Measurements from ENCODE around the gene MUC4. TPM values are rescaled to one million over a fixed set of nuclear protein-coding genes. Genes with fewer than 3 reads are reported as not detected.

The MUC4 gene
- total RNA-seq, 2 experiments from 2014 or later, result 0.15 to 0.24 TPM

DNA sequence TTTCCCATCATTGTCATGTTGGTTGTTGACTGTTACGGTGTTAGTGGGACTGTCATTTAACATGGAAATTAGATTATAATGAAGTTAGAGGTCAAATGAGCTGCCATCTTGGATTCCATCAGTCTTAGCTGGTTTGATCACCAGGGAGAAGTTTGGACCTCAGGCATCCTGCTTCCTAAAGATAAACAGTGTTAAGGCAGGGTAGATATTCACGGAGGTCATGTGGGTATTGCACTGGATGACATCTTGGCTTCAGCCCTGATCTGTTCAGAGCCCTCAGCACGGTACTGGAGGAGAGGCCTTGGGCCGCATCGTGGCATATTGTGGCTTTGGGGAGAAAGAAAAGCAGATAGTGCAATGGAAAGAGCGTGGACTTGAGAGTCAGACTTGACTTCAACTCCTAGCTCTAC is 102.0 kb downstream of the MUC4 start:
- ChIA-PET CTCF (no interaction called here), POLR2A (no interaction called here)
- no peak overlapping the region for H3K4me3 Mint-ChIP-seq
- H3K27me3 Mint-ChIP-seq, result no peaks in the 10 kb centered on the region
- H3K27ac Mint-ChIP-seq, result no peak overlapping the region
- peaks cover 3% of the 10 kb centered on the region for H3K36me3 Mint-ChIP-seq
- no peak for DNase-seq
- no peaks in the 10 kb centered on the region for H3K4me1 Mint-ChIP-seq (ENCODE audit: low read depth)
- intact Hi-C loops (cut with micrococcal nuclease), result no loop called here
- no peaks in the 10 kb centered on the region for H3K9me3 Mint-ChIP-seq

- no peaks in the 10 kb centered on the region for H3K9me3 Mint-ChIP-seq
- ChIA-PET CTCF (interaction anchor here (0.7 kb wide), 1 partner anchor 8 kb away, joined by 3 read pairs; no protein-coding TSS in a partner anchor), POLR2A (no interaction called here)
- H3K36me3 Mint-ChIP-seq, result no peaks in the 10 kb centered on the region
- DNase-seq, result no peak
- H3K4me3 Mint-ChIP-seq, result no peak overlapping the region
- intact Hi-C loops (cut with micrococcal nuclease), result no loop called here
- H3K4me1 Mint-ChIP-seq (ENCODE audit: low read depth), result no peaks in the 10 kb centered on the region
- H3K27me3 Mint-ChIP-seq, result no peaks in the 10 kb centered on the region
- no peak overlapping the region for H3K27ac Mint-ChIP-seq
These were observed 102.9 kb downstream of the MUC4 start for GRCh38 chr3:195708626-195709481.

GRCh38 chr3:195708061-195708460 is 103.7 kb downstream of the MUC4 start:
- Mint-ChIP-seq H3K27me3 (no peaks in the 10 kb centered on the region), H3K27ac (no peak overlapping the region), H3K4me1 (ENCODE audit: low read depth) (no peaks in the 10 kb centered on the region), H3K4me3 (no peak overlapping the region), H3K36me3 (no peaks in the 10 kb centered on the region), H3K9me3 (no peaks in the 10 kb centered on the region)
- no peak for DNase-seq
- intact Hi-C loops (cut with micrococcal nuclease), result no loop called here
- CTCF ChIA-PET, result interaction anchor here (0.7 kb wide), 1 partner anchor 9 kb away, joined by 3 read pairs; no protein-coding TSS in a partner anchor
- POLR2A ChIA-PET, result no interaction called here

GRCh38 chr3:195705081-195705991 is 106.4 kb downstream of the MUC4 start:
- Mint-ChIP-seq H3K9me3 (no peaks in the 10 kb centered on the region), H3K27me3 (no peaks in the 10 kb centered on the region), H3K4me3 (no peak overlapping the region), H3K4me1 (ENCODE audit: low read depth) (no peaks in the 10 kb centered on the region), H3K36me3 (no peaks in the 10 kb centered on the region), H3K27ac (no peak overlapping the region)
- no peak for DNase-seq
- ChIA-PET POLR2A (no interaction called here), CTCF (no interaction called here)
- intact Hi-C loops (cut with micrococcal nuclease), result no loop called here

GRCh38 chr3:195704433-195704999 is 107.2 kb downstream of the MUC4 start:
- ChIA-PET POLR2A (no interaction called here), CTCF (no interaction called here)
- DNase-seq, result no peak
- H3K27me3 Mint-ChIP-seq, result no peaks in the 10 kb centered on the region
- H3K36me3 Mint-ChIP-seq, result no peaks in the 10 kb centered on the region
- no peak overlapping the region for H3K27ac Mint-ChIP-seq
- H3K9me3 Mint-ChIP-seq, result no peaks in the 10 kb centered on the region
- intact Hi-C loops (cut with micrococcal nuclease), result no loop called here
- no peak overlapping the region for H3K4me3 Mint-ChIP-seq
- no peaks in the 10 kb centered on the region for H3K4me1 Mint-ChIP-seq (ENCODE audit: low read depth)

DNA sequence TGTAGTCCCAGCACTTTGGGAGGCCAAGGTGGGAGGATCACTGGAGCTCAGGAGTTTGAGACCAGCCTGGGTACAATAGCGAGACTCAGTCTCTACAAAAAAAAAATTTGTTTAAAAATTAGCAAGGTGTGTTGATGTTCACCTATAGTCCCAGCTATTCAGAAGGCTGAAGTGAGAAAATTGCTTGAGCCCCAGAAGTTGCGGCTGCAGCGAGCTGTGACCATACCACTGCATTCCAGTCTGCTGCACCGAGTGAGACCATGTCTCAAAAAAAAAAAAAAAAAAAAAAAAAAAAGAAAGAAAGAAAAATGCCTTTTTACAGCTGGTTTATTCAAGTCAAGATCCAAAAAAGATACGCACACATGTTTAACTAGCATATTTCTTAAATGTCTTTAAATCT is 108.0 kb downstream of the MUC4 start:
- ChIA-PET CTCF (no interaction called here), POLR2A (no interaction called here)
- no peaks in the 10 kb centered on the region for H3K36me3 Mint-ChIP-seq
- DNase-seq, result no peak
- H3K27ac Mint-ChIP-seq, result no peak overlapping the region
- intact Hi-C loops (cut with micrococcal nuclease), result no loop called here
- no peak overlapping the region for H3K4me3 Mint-ChIP-seq
- no peaks in the 10 kb centered on the region for H3K4me1 Mint-ChIP-seq (ENCODE audit: low read depth)
- H3K9me3 Mint-ChIP-seq, result no peaks in the 10 kb centered on the region
- no peaks in the 10 kb centered on the region for H3K27me3 Mint-ChIP-seq

DNA sequence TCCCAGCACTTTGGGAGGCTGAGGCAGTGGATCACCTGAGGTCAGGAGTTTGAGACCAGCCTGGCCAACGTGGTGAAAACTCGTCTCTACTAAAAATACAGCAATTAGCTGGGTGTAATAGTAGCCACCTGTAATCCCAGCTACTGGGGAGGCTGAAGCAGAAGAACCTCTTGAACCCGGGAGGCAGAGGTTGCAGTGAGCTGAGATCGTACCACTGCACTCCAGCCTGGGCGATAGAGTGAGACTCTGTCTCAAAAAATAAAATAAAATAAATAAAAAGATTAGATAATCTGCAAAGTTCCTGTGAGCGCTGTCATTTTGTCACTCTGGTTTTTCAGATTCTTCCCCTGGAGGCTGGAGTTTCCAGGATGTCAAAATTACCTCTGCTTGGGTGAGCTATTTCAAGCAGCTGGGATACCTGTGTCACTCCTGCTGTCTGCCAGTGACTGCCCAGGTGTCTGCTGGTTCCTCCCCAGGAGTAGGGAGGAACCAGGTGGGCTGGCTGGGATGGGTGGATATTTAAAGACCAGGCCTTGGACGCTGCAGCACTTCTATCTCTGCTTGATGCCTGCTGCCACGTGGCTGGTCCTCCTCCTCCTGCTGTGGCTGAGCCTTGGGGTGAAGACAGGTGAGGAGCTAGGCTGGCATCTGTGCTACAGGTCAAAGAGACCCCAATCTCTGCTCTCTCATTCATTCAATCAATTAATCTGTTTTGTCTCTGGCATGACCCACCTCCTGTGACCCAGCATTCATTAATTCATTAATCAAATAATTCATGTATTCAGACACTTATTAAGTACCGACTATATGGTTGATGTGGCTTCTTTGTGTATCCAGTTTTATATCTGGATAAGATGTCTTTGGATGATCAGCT is 110.5 kb downstream of the MUC4 start:
- CTCF ChIA-PET, result no interaction called here
- Mint-ChIP-seq H3K4me3 (no peak overlapping the region), H3K27ac (no peak overlapping the region), H3K36me3 (peaks cover under 1% of the 10 kb centered on the region), H3K9me3 (no peaks in the 10 kb centered on the region), H3K27me3 (no peaks in the 10 kb centered on the region), H3K4me1 (ENCODE audit: low read depth) (peaks cover under 1% of the 10 kb centered on the region)
- POLR2A ChIA-PET, result interaction anchor here (0.6 kb wide), 1 partner anchor 305 kb away, joined by 3 read pairs; no protein-coding TSS in a partner anchor
- no peak for DNase-seq
- intact Hi-C loops (cut with micrococcal nuclease), result no loop called here

- intact Hi-C loops (cut with micrococcal nuclease), result no loop called here
- ChIA-PET POLR2A (no interaction called here), CTCF (no interaction called here)
- no peak overlapping the region for H3K4me3 Mint-ChIP-seq
- H3K4me1 Mint-ChIP-seq (ENCODE audit: low read depth), result peaks cover 6% of the 10 kb centered on the region
- H3K36me3 Mint-ChIP-seq, result peaks cover 4% of the 10 kb centered on the region
- H3K27ac Mint-ChIP-seq, result no peak overlapping the region
- H3K27me3 Mint-ChIP-seq, result no peaks in the 10 kb centered on the region
- H3K9me3 Mint-ChIP-seq, result no peaks in the 10 kb centered on the region
- no peak for DNase-seq
These were observed 111.4 kb downstream of the MUC4 start for GRCh38 chr3:195700319-195700718.

GRCh38 chr3:195699860-195700259 is 111.9 kb downstream of the MUC4 start:
- intact Hi-C loops (cut with micrococcal nuclease), result no loop called here
- ChIA-PET CTCF (no interaction called here), POLR2A (no interaction called here)
- peaks cover 2% of the 10 kb centered on the region for H3K9me3 Mint-ChIP-seq
- no peak for DNase-seq
- no peaks in the 10 kb centered on the region for H3K27me3 Mint-ChIP-seq
- peaks cover 6% of the 10 kb centered on the region for H3K4me1 Mint-ChIP-seq (ENCODE audit: low read depth)
- peaks cover 7% of the 10 kb centered on the region for H3K36me3 Mint-ChIP-seq
- H3K27ac Mint-ChIP-seq, result no peak overlapping the region
- H3K4me3 Mint-ChIP-seq, result no peak overlapping the region

DNA sequence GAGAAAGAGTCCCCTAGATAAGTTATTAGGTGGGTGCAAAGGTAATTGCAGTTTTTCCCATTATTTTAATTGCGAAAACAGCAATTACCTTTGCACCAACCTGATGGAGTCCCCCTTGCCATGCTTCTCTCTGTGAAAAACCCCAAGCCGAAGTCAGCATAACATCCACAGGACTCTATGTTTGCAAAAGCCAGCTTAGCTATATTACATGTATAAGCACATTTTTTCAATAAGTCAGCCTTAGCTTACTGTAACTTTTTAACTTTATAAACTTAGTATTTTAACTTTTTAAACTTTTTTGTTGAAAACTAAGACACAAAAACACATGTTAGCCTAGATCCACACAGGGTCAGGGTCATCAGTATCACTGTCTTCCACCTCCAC is 112.3 kb downstream of the MUC4 start:
- Mint-ChIP-seq H3K4me1 (ENCODE audit: low read depth) (peaks cover 6% of the 10 kb centered on the region), H3K36me3 (peaks cover 7% of the 10 kb centered on the region), H3K27me3 (no peaks in the 10 kb centered on the region), H3K9me3 (peaks cover 2% of the 10 kb centered on the region), H3K4me3 (no peak overlapping the region), H3K27ac (no peak overlapping the region)
- DNase-seq, result no peak
- ChIA-PET POLR2A (no interaction called here), CTCF (no interaction called here)
- intact Hi-C loops (cut with micrococcal nuclease), result no loop called here

GRCh38 chr3:195698647-195699387 is 112.9 kb downstream of the MUC4 start:
- intact Hi-C loops (cut with micrococcal nuclease), result no loop called here
- Mint-ChIP-seq H3K27me3 (no peaks in the 10 kb centered on the region), H3K9me3 (peaks cover 2% of the 10 kb centered on the region), H3K4me1 (ENCODE audit: low read depth) (peaks cover 6% of the 10 kb centered on the region), H3K27ac (no peak overlapping the region), H3K4me3 (no peak overlapping the region), H3K36me3 (peaks cover 10% of the 10 kb centered on the region)
- POLR2A ChIA-PET, result no interaction called here
- CTCF ChIA-PET, result no interaction called here
- no peak for DNase-seq

Measured in activated CD4-positive, alpha-beta memory T cell treated with anti-CD3 and anti-CD28 coated beads for 36 hours (primary cell).